Caco-2 (cell line): ENCODE data around the gene CKLF. TPM values are rescaled to one million over a fixed set of nuclear protein-coding genes. Genes with fewer than 3 reads are reported as not detected.
A peak's percentile ranks its signal among the peaks of the same experiment; 100 is the strongest.

Source experiments
- BruUV-seq: library from RNA; stranded (reverse); fragments of 400-500 nt; replicated peaks from 2 replicates; lab custom pipeline; 2021; lab: Mats Ljungman, UMichigan
- CTCF ChIA-PET: fragments of 300-600 bp; sonication (Branson Sonifier 250); formaldehyde crosslinking; loops from one replicate; lab custom pipeline; 2022; ENCODE audit warnings: antibody characterized with exemption; lab: Charles Lee
- POLR2A ChIA-PET: fragments of 300-600 bp; sonication (Branson Sonifier 250); formaldehyde crosslinking; loops from one replicate; lab custom pipeline; 2022; ENCODE audit warnings: antibody characterized with exemption; lab: Charles Lee
- DNase-seq, 2 experiments: peaks; one replicate each; pipeline versions ENCODE4 v3.0.0 to v3.0.0-alpha.2; 2020 to 2022
- H3K27me3 ChIP-seq: replicated peaks from 2 replicates; pipeline ENCODE4 v1.6.0; 2011; ENCODE audit warnings: low read length; ENCODE audit not compliant: control insufficient read depth, insufficient read depth
- H3K36me3 ChIP-seq: 2 replicates; pipeline ENCODE4 v1.5.1; 2011; ENCODE audit warnings: low read length; ENCODE audit not compliant: control insufficient read depth, insufficient read depth
- H3K4me1 ChIP-seq: fragments of 250-450 bp; sonication (Bioruptor Pico); 2 replicates; pipeline ENCODE4 v1.5.1; 2020; ENCODE audit warnings: mild to moderate bottlenecking
- H3K4me3 ChIP-seq: 2 replicates; pipeline ENCODE4 v1.5.1; 2011; ENCODE audit warnings: low read depth, mild to moderate bottlenecking, control low read depth, low read length
- H3K9me3 ChIP-seq: fragments of 250-450 bp; sonication (Bioruptor Pico); 2 replicates; pipeline ENCODE4 v1.5.1; 2020; ENCODE audit warnings: mild to moderate bottlenecking, moderate library complexity
- H3K27ac Mint-ChIP-seq: one replicate; pipeline ENCODE4 v1.8.0; 2022; ENCODE audit warnings: mixed read lengths; ENCODE audit not compliant: unreplicated experiment
- H3K27me3 Mint-ChIP-seq: one replicate; pipeline ENCODE4 v1.8.0; 2022; ENCODE audit warnings: mixed read lengths; ENCODE audit not compliant: insufficient read depth, unreplicated experiment
- H3K36me3 Mint-ChIP-seq: one replicate; pipeline ENCODE4 v1.8.0; 2022; ENCODE audit warnings: mild to moderate bottlenecking, mixed read lengths; ENCODE audit not compliant: insufficient read depth, unreplicated experiment
- H3K4me1 Mint-ChIP-seq: one replicate; pipeline ENCODE4 v1.8.0; 2022; ENCODE audit warnings: low read depth, mixed read lengths; ENCODE audit not compliant: unreplicated experiment
- H3K4me3 Mint-ChIP-seq: one replicate; pipeline ENCODE4 v1.8.0; 2022; ENCODE audit warnings: mild to moderate bottlenecking, moderate library complexity, mixed read lengths; ENCODE audit not compliant: unreplicated experiment
- H3K9me3 Mint-ChIP-seq: one replicate; pipeline ENCODE4 v1.8.0; 2022; ENCODE audit warnings: mixed read lengths; ENCODE audit not compliant: unreplicated experiment
- intact Hi-C: fragments of 100-400 bp; cut with micrococcal nuclease; formaldehyde crosslinking; loops from one replicate; pipeline ENCODE4 v1.10.0; 2022; ENCODE audit not compliant: unreplicated experiment
- total RNA-seq: library from RNA; stranded (reverse); gene quantifications from 2 replicates; pipeline ENCODE4 v1.2.3, GENCODE V29; 2022
- TF ChIP-seq, protein P1 (sequence below), 2 experiments: fragments of 200-600 bp in 1 of 2; IDR thresholded peaks; 1 replicate in 1 of 2; 2 replicates in 1 of 2; pipeline versions ENCODE4 v1.5.1 to v1.8.0; 2011 to 2022; ENCODE audit warnings: antibody characterized with exemption in 1 of 2, control low read depth in 1 of 2, inconsistent platforms in 1 of 2, low read depth in 1 of 2, low read length in 1 of 2, mild to moderate bottlenecking in 1 of 2, moderate library complexity in 1 of 2; ENCODE audit not compliant: insufficient read depth in 1 of 2, severe bottlenecking in 1 of 2, unreplicated experiment in 1 of 2

The CKLF gene
- total RNA-seq, 1 experiment from 2014 or later: 103 TPM

DNA sequence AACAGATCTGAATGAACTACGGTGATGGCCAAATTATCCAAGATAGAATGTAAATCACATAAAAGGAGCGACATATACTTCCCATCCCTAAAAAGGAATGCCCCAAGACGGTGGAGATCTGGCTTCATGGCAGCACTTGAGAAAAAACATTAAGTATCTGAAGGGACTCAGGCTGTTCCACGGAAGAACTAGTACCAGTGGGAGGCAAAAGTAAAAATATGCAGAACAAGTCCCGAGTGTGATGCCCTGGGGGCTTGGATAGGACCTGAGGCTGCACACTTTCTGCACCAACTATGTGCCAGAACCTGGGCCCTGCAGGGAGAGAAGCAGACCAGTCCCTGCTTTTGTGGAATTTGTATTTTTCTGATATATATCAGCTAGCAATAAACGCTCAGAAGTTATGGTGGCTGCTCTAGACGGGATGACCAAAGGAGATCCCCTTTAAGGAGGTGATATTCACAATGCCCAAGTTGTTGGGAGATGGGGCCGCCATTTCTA, 539 bp upstream of the CKLF start:
- H3K27me3 ChIP-seq: no peaks in the 10 kb centered on the region
- ChIA-PET CTCF (interaction anchor here (0.7 to 0.9 kb wide), 2 partner anchors 64 to 108 kb away, joined by 3 to 4 read pairs; no protein-coding TSS in a partner anchor), POLR2A (no interaction called here)
- no peaks in the 10 kb centered on the region for H3K36me3 ChIP-seq
- no peak for DNase-seq
- no peaks in the 10 kb centered on the region for H3K9me3 Mint-ChIP-seq
- peaks cover 47% of the 10 kb centered on the region for H3K4me1 Mint-ChIP-seq
- peak overlapping the region; percentile 81 for H3K27ac Mint-ChIP-seq
- H3K4me3 Mint-ChIP-seq: peak overlapping the region; percentile 87
- no peaks in the 10 kb centered on the region for H3K27me3 Mint-ChIP-seq
- H3K36me3 Mint-ChIP-seq: peaks cover 36% of the 10 kb centered on the region
- intact Hi-C loops: loop anchor here (1.0 to 5.0 kb wide), 2 partner anchors 36 to 50 kb away; partner anchors contain the start of gene CMTM3
- peak overlapping the region; percentile 73 for H3K4me3 ChIP-seq
- TF ChIP-seq, protein P1, sequence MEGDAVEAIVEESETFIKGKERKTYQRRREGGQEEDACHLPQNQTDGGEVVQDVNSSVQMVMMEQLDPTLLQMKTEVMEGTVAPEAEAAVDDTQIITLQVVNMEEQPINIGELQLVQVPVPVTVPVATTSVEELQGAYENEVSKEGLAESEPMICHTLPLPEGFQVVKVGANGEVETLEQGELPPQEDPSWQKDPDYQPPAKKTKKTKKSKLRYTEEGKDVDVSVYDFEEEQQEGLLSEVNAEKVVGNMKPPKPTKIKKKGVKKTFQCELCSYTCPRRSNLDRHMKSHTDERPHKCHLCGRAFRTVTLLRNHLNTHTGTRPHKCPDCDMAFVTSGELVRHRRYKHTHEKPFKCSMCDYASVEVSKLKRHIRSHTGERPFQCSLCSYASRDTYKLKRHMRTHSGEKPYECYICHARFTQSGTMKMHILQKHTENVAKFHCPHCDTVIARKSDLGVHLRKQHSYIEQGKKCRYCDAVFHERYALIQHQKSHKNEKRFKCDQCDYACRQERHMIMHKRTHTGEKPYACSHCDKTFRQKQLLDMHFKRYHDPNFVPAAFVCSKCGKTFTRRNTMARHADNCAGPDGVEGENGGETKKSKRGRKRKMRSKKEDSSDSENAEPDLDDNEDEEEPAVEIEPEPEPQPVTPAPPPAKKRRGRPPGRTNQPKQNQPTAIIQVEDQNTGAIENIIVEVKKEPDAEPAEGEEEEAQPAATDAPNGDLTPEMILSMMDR (IDR thresholded peaks at IDR 0.05; ENCODE audit: insufficient read depth in 1 of 2, low read depth in 1 of 2, low read length in 1 of 2, severe bottlenecking in 1 of 2, unreplicated experiment in 1 of 2): no peak
- peaks cover 28% of the 10 kb centered on the region for H3K4me1 ChIP-seq
- no peaks in the 10 kb centered on the region for H3K9me3 ChIP-seq
- TSS peak; percentile 41 for BruUV-seq

DNA sequence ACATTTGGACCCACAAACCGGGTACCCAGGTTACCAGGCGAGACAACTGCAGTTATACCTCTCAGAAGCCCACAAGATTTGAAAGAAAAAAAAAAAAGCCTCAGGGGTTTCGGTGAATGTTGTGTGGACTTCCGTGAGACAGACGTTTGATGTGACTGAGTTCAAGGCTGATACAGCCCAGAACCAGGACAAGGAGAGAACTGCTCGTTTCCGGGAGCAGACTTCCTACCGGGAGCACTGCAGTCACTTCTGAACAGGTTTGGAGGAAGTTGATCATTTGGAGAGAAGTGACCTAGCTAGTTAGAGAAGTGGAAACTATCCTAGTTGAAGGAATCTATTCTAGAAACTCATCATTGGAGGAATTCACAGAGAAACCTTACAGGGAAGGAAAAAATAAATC, 847 bp downstream of the CKLF start:
- Mint-ChIP-seq H3K4me3 (peak overlapping the region; percentile 87), H3K36me3 (peaks cover 36% of the 10 kb centered on the region), H3K27ac (peak overlapping the region; percentile 81), H3K9me3 (no peaks in the 10 kb centered on the region), H3K4me1 (peaks cover 44% of the 10 kb centered on the region), H3K27me3 (no peaks in the 10 kb centered on the region)
- intact Hi-C loops: loop anchor here (5.0 kb wide), 1 partner anchor 49 kb away; the partner anchor contains the start of gene CMTM3
- DNase-seq: no peak
- TF ChIP-seq, protein P1 (IDR thresholded peaks at IDR 0.05; ENCODE audit: insufficient read depth in 1 of 2, low read depth in 1 of 2, low read length in 1 of 2, severe bottlenecking in 1 of 2, unreplicated experiment in 1 of 2): no peak
- peaks cover 28% of the 10 kb centered on the region for H3K4me1 ChIP-seq
- ChIA-PET CTCF (interaction anchor here (0.8 to 1.3 kb wide), 3 partner anchors 12 to 55 kb away, joined by 3 to 7 read pairs (median 3); partner anchors contain the start of gene CMTM1), POLR2A (no interaction called here)
- H3K9me3 ChIP-seq: no peaks in the 10 kb centered on the region
- H3K27me3 ChIP-seq: no peaks in the 10 kb centered on the region
- H3K4me3 ChIP-seq: peak overlapping the region; percentile 73
- no peaks in the 10 kb centered on the region for H3K36me3 ChIP-seq
- BruUV-seq: no TSS peak

DNA sequence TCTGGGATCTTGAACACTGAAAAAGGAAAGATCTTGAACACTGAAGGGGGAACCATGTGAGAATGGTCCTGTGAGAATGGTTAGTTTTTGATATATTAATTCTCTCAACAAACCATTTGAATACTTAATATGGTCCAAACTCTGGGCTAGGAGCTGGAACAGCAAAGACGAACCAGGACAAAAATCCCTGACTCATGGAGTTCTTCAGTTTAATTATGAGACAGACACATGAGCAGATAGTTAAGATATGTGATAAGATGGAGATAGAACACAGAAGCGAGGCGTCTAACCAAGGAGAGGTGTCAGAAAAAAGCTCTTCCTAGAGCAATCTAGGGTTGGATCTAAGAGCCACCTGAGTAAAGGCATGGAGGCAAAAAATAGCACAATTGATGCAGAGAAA, 1.6 kb downstream of the CKLF start:
- H3K27ac Mint-ChIP-seq: no peak overlapping the region
- H3K36me3 Mint-ChIP-seq: peaks cover 36% of the 10 kb centered on the region
- BruUV-seq: no TSS peak
- intact Hi-C loops: loop anchor here (5.0 kb wide), 1 partner anchor 48 kb away; the partner anchor contains the start of gene CMTM3
- H3K4me3 Mint-ChIP-seq: peak overlapping the region; percentile 87
- no peak for DNase-seq
- TF ChIP-seq, protein P1 (IDR thresholded peaks at IDR 0.05; ENCODE audit: insufficient read depth in 1 of 2, low read depth in 1 of 2, low read length in 1 of 2, severe bottlenecking in 1 of 2, unreplicated experiment in 1 of 2): no peak
- ChIA-PET POLR2A (no interaction called here), CTCF (no interaction called here)
- no peaks in the 10 kb centered on the region for H3K9me3 Mint-ChIP-seq
- H3K27me3 ChIP-seq: no peaks in the 10 kb centered on the region
- H3K9me3 ChIP-seq: no peaks in the 10 kb centered on the region
- H3K4me1 Mint-ChIP-seq: peaks cover 36% of the 10 kb centered on the region
- H3K27me3 Mint-ChIP-seq: no peaks in the 10 kb centered on the region
- peaks cover 22% of the 10 kb centered on the region for H3K4me1 ChIP-seq
- no peak overlapping the region for H3K4me3 ChIP-seq
- H3K36me3 ChIP-seq: no peaks in the 10 kb centered on the region
